ENCODE results near the gene UCP3.

Gene UCP3

DNA sequence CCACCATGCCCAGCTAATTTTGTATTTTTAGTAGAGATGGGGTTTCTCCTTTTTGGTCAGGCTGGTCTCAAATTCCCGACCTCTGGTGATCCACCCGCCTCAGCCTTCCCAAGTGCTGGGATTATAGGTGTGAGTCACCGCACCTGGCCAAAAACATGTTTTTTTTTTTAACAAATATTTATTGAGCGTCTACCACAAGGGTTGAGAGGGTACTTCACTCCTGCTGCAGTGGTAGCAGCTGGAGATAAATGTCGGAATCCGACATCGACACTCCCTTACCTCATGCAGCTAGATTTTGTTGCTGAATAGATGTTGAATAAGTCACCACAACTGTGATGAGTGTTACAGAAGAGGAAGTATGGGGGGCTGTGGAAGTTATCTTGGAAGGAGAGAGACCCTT lies 57.1 kb downstream of the UCP3 start:
- no peak for DNase-seq (ENCODE audit: low spot score)

GRCh38 chr11:73950869-73951710 lies 57.8 kb downstream of the UCP3 start, which contains the start of gene DNAJB13:
TSS of gene DNAJB13 (plus strand) at chr11:73951026. CDS start at chr11:73951070, 44 bp downstream.
- peak; percentile 74 for DNase-seq (ENCODE audit: low spot score)
